ENCODE data around the gene SC5D. TPM values are rescaled to one million over a fixed set of nuclear protein-coding genes. Genes with fewer than 3 reads are reported as not detected.

The SC5D gene, protein sequence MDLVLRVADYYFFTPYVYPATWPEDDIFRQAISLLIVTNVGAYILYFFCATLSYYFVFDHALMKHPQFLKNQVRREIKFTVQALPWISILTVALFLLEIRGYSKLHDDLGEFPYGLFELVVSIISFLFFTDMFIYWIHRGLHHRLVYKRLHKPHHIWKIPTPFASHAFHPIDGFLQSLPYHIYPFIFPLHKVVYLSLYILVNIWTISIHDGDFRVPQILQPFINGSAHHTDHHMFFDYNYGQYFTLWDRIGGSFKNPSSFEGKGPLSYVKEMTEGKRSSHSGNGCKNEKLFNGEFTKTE
- total RNA-seq (2022; extraction: Qiagen RNA extraction; ENCODE audit: low read depth): 5.2 to 12.6 TPM (median 9.5 TPM) in 5 replicates

DNA sequence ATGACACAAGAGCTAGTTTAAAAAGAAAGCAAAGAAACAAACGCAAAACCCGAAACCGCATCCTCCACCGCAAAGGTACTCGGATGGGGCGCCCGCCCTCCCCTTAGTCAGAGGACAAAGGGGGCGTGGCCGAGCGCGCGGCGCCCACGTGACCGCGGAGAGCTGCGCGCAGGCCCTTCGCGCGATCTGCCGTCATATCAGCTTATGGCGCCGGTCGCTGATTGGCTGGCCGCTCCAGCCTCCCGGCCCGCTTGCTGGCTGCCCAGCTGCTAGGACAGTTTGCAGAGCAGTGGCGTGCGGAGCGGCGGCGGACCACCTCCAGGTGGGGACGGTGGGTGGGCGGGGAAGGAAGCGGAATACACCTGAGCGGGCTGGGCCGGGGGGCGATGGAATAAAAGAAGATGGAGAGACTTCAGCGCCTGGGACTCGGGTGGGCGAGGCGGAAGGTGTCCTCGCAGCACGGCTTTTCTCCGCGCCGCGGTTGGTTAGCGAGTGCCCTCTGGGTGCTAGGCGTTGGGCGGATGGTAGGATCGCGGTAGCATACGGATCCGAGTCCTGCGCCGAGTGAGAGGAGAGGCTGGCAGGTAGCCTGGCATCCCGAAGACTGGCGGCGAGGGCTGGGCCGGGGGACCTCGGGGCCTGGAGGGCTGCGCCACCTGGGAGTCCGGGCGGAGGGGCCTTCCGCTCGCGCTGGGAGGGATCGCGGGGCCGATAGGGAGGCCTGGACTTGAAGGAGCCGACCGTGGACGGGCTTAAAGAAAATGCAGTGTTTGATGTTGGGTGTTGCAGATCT, at the start of gene SC5D:
Gene SC5D, plus strand, starts transcription at position 277 of the 793 bp plus-strand sequence. CDS start 10,605 bp downstream, outside the sequence.

Other genes starting within 250 kb of the SC5D start
- gene TECTA, start 191.5 kb upstream of the SC5D start, total RNA-seq (2022; extraction: Qiagen RNA extraction; ENCODE audit: low read depth): 0.04 TPM in 2 of 5 replicates, not detected in the others
- gene SORL1, start 159.5 kb downstream of the SC5D start, total RNA-seq (2022; extraction: Qiagen RNA extraction; ENCODE audit: low read depth): 1.3 to 2.0 TPM (median 1.6 TPM) in 5 replicates

Measured in A549 treated with ZK216348 at 1 μM for 4 hours (cell line).